ENCODE measurements around the gene BAIAP2.

The BAIAP2 gene

GRCh38 chr17:81124377-81124776, 89.4 kb downstream of the BAIAP2 start:
- TF ChIP-seq POLR2AphosphoS5 (IDR thresholded peaks at IDR 0.05; ENCODE audit: borderline replicate concordance, low read depth, low read length) (no peak), FOXP2 (optimal IDR thresholded peaks at IDR 0.05; ENCODE audit: control extremely low read depth, extremely low read length, insufficient read depth) (no peak), EZH2 (IDR thresholded peaks at IDR 0.05) (no peak)
- Histone ChIP-seq H3K9ac (ENCODE audit: insufficient read length) (no peak overlapping the region), H3K9me3 (ENCODE audit: low read depth, low read length) (no peaks in the 10 kb centered on the region), H3K27ac (no peak overlapping the region), H3K36me3 (ENCODE audit: insufficient read depth, low read length) (no peaks in the 10 kb centered on the region), H3K4me3 (no peak overlapping the region)
- no peak for DNase-seq (ENCODE audit: low read depth, low spot score)

GRCh38 chr17:81125573-81126081, 90.7 kb downstream of the BAIAP2 start:
- DNase-seq (ENCODE audit: low read depth, low spot score), result no peak
- no peak overlapping the region for H3K27ac ChIP-seq
- no peak for TF ChIP-seq POLR2AphosphoS5 (IDR thresholded peaks at IDR 0.05; ENCODE audit: borderline replicate concordance, low read depth, low read length)
- TF ChIP-seq FOXP2 (optimal IDR thresholded peaks at IDR 0.05; ENCODE audit: control extremely low read depth, extremely low read length, insufficient read depth), result no peak
- TF ChIP-seq EZH2 (IDR thresholded peaks at IDR 0.05), result no peak
- H3K4me3 ChIP-seq, result no peak overlapping the region
- H3K9me3 ChIP-seq (ENCODE audit: low read depth, low read length), result no peaks in the 10 kb centered on the region
- no peak overlapping the region for H3K9ac ChIP-seq (ENCODE audit: insufficient read length)
- H3K36me3 ChIP-seq (ENCODE audit: insufficient read depth, low read length), result no peaks in the 10 kb centered on the region

GRCh38 chr17:81126281-81127132, 91.6 kb downstream of the BAIAP2 start:
- no peak for DNase-seq (ENCODE audit: low read depth, low spot score)
- H3K9me3 ChIP-seq (ENCODE audit: low read depth, low read length), result no peaks in the 10 kb centered on the region
- H3K4me3 ChIP-seq, result no peak overlapping the region
- no peak for TF ChIP-seq EZH2 (IDR thresholded peaks at IDR 0.05)
- no peak for TF ChIP-seq POLR2AphosphoS5 (IDR thresholded peaks at IDR 0.05; ENCODE audit: borderline replicate concordance, low read depth, low read length)
- TF ChIP-seq FOXP2 (optimal IDR thresholded peaks at IDR 0.05; ENCODE audit: control extremely low read depth, extremely low read length, insufficient read depth), result no peak
- H3K36me3 ChIP-seq (ENCODE audit: insufficient read depth, low read length), result no peaks in the 10 kb centered on the region
- H3K9ac ChIP-seq (ENCODE audit: insufficient read length), result no peak overlapping the region
- no peak overlapping the region for H3K27ac ChIP-seq

GRCh38 chr17:81127133-81127455, 92.1 kb downstream of the BAIAP2 start:
- no peak for TF ChIP-seq FOXP2 (optimal IDR thresholded peaks at IDR 0.05; ENCODE audit: control extremely low read depth, extremely low read length, insufficient read depth)
- no peak for TF ChIP-seq EZH2 (IDR thresholded peaks at IDR 0.05)
- no peak for TF ChIP-seq POLR2AphosphoS5 (IDR thresholded peaks at IDR 0.05; ENCODE audit: borderline replicate concordance, low read depth, low read length)
- H3K36me3 ChIP-seq (ENCODE audit: insufficient read depth, low read length), result no peaks in the 10 kb centered on the region
- no peak overlapping the region for H3K9ac ChIP-seq (ENCODE audit: insufficient read length)
- H3K4me3 ChIP-seq, result no peak overlapping the region
- H3K9me3 ChIP-seq (ENCODE audit: low read depth, low read length), result no peaks in the 10 kb centered on the region
- DNase-seq (ENCODE audit: low read depth, low spot score), result no peak
- no peak overlapping the region for H3K27ac ChIP-seq

- Histone ChIP-seq H3K9ac (ENCODE audit: insufficient read length) (no peak overlapping the region), H3K4me3 (no peak overlapping the region), H3K9me3 (ENCODE audit: low read depth, low read length) (no peaks in the 10 kb centered on the region), H3K27ac (no peak overlapping the region), H3K36me3 (ENCODE audit: insufficient read depth, low read length) (no peaks in the 10 kb centered on the region)
- no peak for TF ChIP-seq FOXP2 (optimal IDR thresholded peaks at IDR 0.05; ENCODE audit: control extremely low read depth, extremely low read length, insufficient read depth)
- TF ChIP-seq POLR2AphosphoS5 (IDR thresholded peaks at IDR 0.05; ENCODE audit: borderline replicate concordance, low read depth, low read length), result no peak
- TF ChIP-seq EZH2 (IDR thresholded peaks at IDR 0.05), result no peak
- no peak for DNase-seq (ENCODE audit: low read depth, low spot score)
Observed at GRCh38 chr17:81127526-81128177, 92.7 kb downstream of the BAIAP2 start.

- no peaks in the 10 kb centered on the region for H3K36me3 ChIP-seq (ENCODE audit: insufficient read depth, low read length)
- no peak overlapping the region for H3K9ac ChIP-seq (ENCODE audit: insufficient read length)
- H3K27ac ChIP-seq, result no peak overlapping the region
- no peaks in the 10 kb centered on the region for H3K9me3 ChIP-seq (ENCODE audit: low read depth, low read length)
- no peak for TF ChIP-seq FOXP2 (optimal IDR thresholded peaks at IDR 0.05; ENCODE audit: control extremely low read depth, extremely low read length, insufficient read depth)
- no peak overlapping the region for H3K4me3 ChIP-seq
- no peak for DNase-seq (ENCODE audit: low read depth, low spot score)
Observed at GRCh38 chr17:81128338-81128737, 93.4 kb downstream of the BAIAP2 start.

GRCh38 chr17:81128774-81129173, 93.8 kb downstream of the BAIAP2 start:
- Histone ChIP-seq H3K9me3 (ENCODE audit: low read depth, low read length) (no peaks in the 10 kb centered on the region), H3K36me3 (ENCODE audit: insufficient read depth, low read length) (no peaks in the 10 kb centered on the region), H3K9ac (ENCODE audit: insufficient read length) (no peak overlapping the region), H3K27ac (no peak overlapping the region), H3K4me3 (no peak overlapping the region)
- TF ChIP-seq POLR2AphosphoS5 (IDR thresholded peaks at IDR 0.05; ENCODE audit: borderline replicate concordance, low read depth, low read length) (no peak), EZH2 (IDR thresholded peaks at IDR 0.05) (no peak), FOXP2 (optimal IDR thresholded peaks at IDR 0.05; ENCODE audit: control extremely low read depth, extremely low read length, insufficient read depth) (no peak)
- DNase-seq (ENCODE audit: low read depth, low spot score), result no peak

GRCh38 chr17:81129289-81129688, 94.3 kb downstream of the BAIAP2 start:
- TF ChIP-seq FOXP2 (optimal IDR thresholded peaks at IDR 0.05; ENCODE audit: control extremely low read depth, extremely low read length, insufficient read depth) (no peak), POLR2AphosphoS5 (IDR thresholded peaks at IDR 0.05; ENCODE audit: borderline replicate concordance, low read depth, low read length) (no peak), EZH2 (IDR thresholded peaks at IDR 0.05) (no peak)
- DNase-seq (ENCODE audit: low read depth, low spot score), result no peak
- no peaks in the 10 kb centered on the region for H3K9me3 ChIP-seq (ENCODE audit: low read depth, low read length)
- no peak overlapping the region for H3K9ac ChIP-seq (ENCODE audit: insufficient read length)
- H3K4me3 ChIP-seq, result no peak overlapping the region
- no peaks in the 10 kb centered on the region for H3K36me3 ChIP-seq (ENCODE audit: insufficient read depth, low read length)
- no peak overlapping the region for H3K27ac ChIP-seq
